ENCODE results near the gene SLC38A4. TPM values are rescaled to one million over a fixed set of nuclear protein-coding genes. Genes with fewer than 3 reads are reported as not detected.

SLC38A4 gene
- total RNA-seq, 1 experiment from 2014 or later, result 1.5 TPM

DNA sequence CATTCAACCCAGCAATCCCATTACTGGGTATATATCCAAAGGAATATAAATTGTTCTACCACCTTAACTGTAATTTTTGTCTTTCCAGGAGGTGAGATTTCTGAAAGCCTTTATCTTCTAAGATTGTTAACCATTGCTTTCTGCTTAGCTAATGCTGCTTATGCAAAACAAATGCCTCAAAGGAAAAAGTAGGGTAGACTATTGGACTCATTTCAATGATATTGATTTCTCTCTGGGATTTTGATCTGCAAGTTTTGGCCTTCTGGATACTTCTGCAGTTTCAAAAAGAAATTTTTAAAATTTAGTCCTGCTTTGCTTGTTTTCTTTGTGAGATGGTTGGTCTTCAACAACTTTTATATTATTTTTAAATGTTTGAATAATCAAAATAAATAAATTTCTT lies 108.6 kb downstream of the SLC38A4 start:
- H3K36me3 Mint-ChIP-seq (ENCODE audit: insufficient read depth, unreplicated experiment), result no peaks in the 10 kb centered on the region
- no peaks in the 10 kb centered on the region for H3K4me1 Mint-ChIP-seq (ENCODE audit: low read depth, unreplicated experiment)
- intact Hi-C loops (cut with micrococcal nuclease; ENCODE audit: unreplicated experiment), result no loop called here
- H3K9me3 Mint-ChIP-seq (ENCODE audit: low read depth, unreplicated experiment), result no peaks in the 10 kb centered on the region
- CTCF ChIA-PET, result no interaction called here
- H3K27me3 Mint-ChIP-seq (ENCODE audit: unreplicated experiment), result no peaks in the 10 kb centered on the region
- no TSS peak for BruUV-seq (replicated peaks)
- no peak overlapping the region for H3K27ac Mint-ChIP-seq (ENCODE audit: unreplicated experiment)
- TF ChIP-seq, protein P1, sequence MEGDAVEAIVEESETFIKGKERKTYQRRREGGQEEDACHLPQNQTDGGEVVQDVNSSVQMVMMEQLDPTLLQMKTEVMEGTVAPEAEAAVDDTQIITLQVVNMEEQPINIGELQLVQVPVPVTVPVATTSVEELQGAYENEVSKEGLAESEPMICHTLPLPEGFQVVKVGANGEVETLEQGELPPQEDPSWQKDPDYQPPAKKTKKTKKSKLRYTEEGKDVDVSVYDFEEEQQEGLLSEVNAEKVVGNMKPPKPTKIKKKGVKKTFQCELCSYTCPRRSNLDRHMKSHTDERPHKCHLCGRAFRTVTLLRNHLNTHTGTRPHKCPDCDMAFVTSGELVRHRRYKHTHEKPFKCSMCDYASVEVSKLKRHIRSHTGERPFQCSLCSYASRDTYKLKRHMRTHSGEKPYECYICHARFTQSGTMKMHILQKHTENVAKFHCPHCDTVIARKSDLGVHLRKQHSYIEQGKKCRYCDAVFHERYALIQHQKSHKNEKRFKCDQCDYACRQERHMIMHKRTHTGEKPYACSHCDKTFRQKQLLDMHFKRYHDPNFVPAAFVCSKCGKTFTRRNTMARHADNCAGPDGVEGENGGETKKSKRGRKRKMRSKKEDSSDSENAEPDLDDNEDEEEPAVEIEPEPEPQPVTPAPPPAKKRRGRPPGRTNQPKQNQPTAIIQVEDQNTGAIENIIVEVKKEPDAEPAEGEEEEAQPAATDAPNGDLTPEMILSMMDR (IDR thresholded peaks at IDR 0.05; ENCODE audit: unreplicated experiment), result no peak
- H3K4me3 Mint-ChIP-seq (ENCODE audit: low read depth, unreplicated experiment), result no peak overlapping the region
- no peak for DNase-seq
